ENCODE measurements around the gene RIT2.

Gene RIT2

DNA sequence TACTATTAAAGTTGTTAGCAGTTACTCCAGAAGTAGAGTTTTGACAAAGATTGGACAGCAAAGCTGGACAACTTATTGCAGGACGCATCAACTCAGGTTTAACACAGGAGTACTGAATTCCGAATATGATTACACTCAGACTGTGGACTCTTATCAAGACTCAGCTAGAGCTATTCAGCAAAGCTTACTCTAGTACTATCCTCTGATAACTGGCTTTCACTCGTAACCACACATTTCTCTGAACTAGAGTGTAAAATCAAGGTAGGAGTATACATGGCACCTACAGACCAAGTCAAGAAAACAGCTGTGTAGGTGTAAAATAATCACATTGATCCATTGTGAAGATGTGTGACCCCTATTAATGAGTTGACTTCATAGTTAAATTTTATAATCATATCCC, 154.2 kb downstream of the RIT2 start:
- Histone ChIP-seq H3K9me3 (ENCODE audit: control insufficient read depth, low read length) (no peaks in the 10 kb centered on the region), H3K36me3 (ENCODE audit: control insufficient read depth, insufficient read depth, low read length) (no peaks in the 10 kb centered on the region), H3K27ac (ENCODE audit: low read depth, low read length, severe bottlenecking) (no peak overlapping the region), H3K4me3 (ENCODE audit: extremely low read depth, insufficient read depth, low read length, poor library complexity, severe bottlenecking) (no peak overlapping the region), H3K4me1 (ENCODE audit: control insufficient read depth, insufficient read depth, low read length, poor library complexity, severe bottlenecking) (no peaks in the 10 kb centered on the region)
- WGBS, 2 experiments (ENCODE audit: insufficient coverage in 2 of 2), result 97 to 100% methylated on average over 1 to 2 of the region's 3 CpGs

DNA sequence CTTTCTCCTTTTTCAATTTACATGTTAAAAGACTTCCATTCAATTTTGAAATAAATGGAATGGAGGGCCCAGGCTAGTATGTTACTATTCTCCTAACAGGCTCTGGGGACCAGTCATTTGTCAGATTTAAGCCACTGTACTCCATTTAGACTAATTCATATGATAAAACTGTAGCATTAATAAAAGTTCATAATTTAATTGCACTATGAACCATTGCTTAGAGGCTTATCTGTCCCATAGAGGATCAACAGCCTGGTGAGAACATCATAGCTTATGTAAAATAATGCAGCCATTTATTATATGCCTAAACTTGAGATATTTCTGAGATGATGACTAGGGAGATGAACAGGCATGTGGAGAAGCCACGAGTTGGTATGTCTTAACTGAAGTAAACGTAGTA, 156.0 kb downstream of the RIT2 start:
- no CpG with 5 or more reads among the region's 2 CpGs for WGBS, 2 experiments (ENCODE audit: insufficient coverage in 2 of 2)
- no peaks in the 10 kb centered on the region for H3K9me3 ChIP-seq (ENCODE audit: control insufficient read depth, low read length)
- no peak overlapping the region for H3K27ac ChIP-seq (ENCODE audit: low read depth, low read length, severe bottlenecking)
- H3K4me3 ChIP-seq (ENCODE audit: extremely low read depth, insufficient read depth, low read length, poor library complexity, severe bottlenecking), result no peak overlapping the region
- no peaks in the 10 kb centered on the region for H3K4me1 ChIP-seq (ENCODE audit: control insufficient read depth, insufficient read depth, low read length, poor library complexity, severe bottlenecking)
- H3K36me3 ChIP-seq (ENCODE audit: control insufficient read depth, insufficient read depth, low read length), result no peaks in the 10 kb centered on the region

DNA sequence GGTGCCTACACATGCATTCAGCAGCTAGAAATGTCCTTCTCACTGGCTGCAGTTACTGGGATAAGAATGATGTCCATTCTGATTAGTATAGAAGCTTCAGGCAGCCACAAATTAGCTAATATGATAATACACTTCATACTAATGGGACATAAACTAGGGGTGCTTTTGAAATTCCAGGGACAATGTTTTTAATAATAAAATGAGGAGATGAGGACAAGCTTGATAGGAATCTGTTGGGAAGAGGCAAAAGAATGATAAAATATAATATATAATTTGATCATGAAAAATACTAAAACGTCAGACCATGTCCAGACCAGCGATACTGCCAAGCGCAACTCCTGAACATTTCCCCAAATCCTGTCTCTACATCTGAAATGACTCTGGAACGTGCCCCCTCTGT, 157.1 kb downstream of the RIT2 start:
- H3K36me3 ChIP-seq (ENCODE audit: control insufficient read depth, insufficient read depth, low read length), result no peaks in the 10 kb centered on the region
- WGBS, 2 experiments (ENCODE audit: insufficient coverage in 2 of 2), result 70 to 96% methylated on average over 1 to 2 of the region's 4 CpGs
- peaks cover 2% of the 10 kb centered on the region for H3K9me3 ChIP-seq (ENCODE audit: control insufficient read depth, low read length)
- H3K27ac ChIP-seq (ENCODE audit: low read depth, low read length, severe bottlenecking), result no peak overlapping the region
- H3K4me3 ChIP-seq (ENCODE audit: extremely low read depth, insufficient read depth, low read length, poor library complexity, severe bottlenecking), result no peak overlapping the region
- no peaks in the 10 kb centered on the region for H3K4me1 ChIP-seq (ENCODE audit: control insufficient read depth, insufficient read depth, low read length, poor library complexity, severe bottlenecking)

DNA sequence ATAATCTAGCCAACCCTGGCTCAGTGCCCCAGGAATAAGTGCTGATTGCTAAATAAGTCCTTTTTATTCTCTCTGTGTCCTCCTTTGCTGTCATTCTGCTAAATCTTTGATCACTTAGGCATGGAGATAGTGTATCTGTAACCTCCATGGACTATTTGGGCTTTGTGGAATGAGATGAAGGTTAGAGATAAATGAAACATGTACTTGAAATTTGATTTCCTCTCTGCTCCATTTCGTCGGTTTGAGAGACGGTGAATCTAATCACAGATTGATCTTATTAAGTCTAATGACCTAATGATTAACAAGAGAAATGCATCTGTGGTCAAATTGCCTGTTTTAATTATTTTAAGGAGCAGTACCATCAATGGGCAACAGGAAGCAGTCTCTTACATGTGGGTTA, 159.2 kb downstream of the RIT2 start:
- H3K9me3 ChIP-seq (ENCODE audit: control insufficient read depth, low read length), result peaks cover 2% of the 10 kb centered on the region
- H3K4me1 ChIP-seq (ENCODE audit: control insufficient read depth, insufficient read depth, low read length, poor library complexity, severe bottlenecking), result no peaks in the 10 kb centered on the region
- H3K27ac ChIP-seq (ENCODE audit: low read depth, low read length, severe bottlenecking), result no peak overlapping the region
- no peak overlapping the region for H3K4me3 ChIP-seq (ENCODE audit: extremely low read depth, insufficient read depth, low read length, poor library complexity, severe bottlenecking)
- H3K36me3 ChIP-seq (ENCODE audit: control insufficient read depth, insufficient read depth, low read length), result no peaks in the 10 kb centered on the region
- WGBS, 2 experiments (ENCODE audit: insufficient coverage in 2 of 2), result no CpG with 5 or more reads among the region's 3 CpGs

DNA sequence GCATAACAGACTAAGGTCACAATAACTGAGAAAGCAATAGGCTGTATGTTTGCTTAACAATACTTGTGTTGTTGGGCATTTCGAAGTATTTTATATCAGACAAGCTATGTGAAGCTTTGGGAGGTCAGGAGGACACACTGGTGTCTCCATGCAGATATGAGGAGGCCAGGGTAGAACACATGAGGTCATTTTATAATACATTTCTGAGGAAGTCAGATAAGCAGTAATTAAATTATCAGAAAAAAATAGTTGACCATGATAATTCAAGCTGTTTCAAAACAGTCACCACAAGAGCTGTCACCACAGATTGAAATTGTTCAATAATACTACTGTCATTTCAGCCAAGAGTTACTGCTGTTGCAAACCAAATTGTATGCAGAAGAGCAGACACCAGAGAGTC, 160.6 kb downstream of the RIT2 start:
- 83% methylated on average over 1 of the region's 1 CpG; no CpG with 5 or more reads in 1 of the 2 experiments for WGBS, 2 experiments (ENCODE audit: insufficient coverage in 2 of 2)
- Histone ChIP-seq H3K36me3 (ENCODE audit: control insufficient read depth, insufficient read depth, low read length) (no peaks in the 10 kb centered on the region), H3K9me3 (ENCODE audit: control insufficient read depth, low read length) (peaks cover 2% of the 10 kb centered on the region), H3K27ac (ENCODE audit: low read depth, low read length, severe bottlenecking) (no peak overlapping the region), H3K4me1 (ENCODE audit: control insufficient read depth, insufficient read depth, low read length, poor library complexity, severe bottlenecking) (no peaks in the 10 kb centered on the region), H3K4me3 (ENCODE audit: extremely low read depth, insufficient read depth, low read length, poor library complexity, severe bottlenecking) (no peak overlapping the region)

DNA sequence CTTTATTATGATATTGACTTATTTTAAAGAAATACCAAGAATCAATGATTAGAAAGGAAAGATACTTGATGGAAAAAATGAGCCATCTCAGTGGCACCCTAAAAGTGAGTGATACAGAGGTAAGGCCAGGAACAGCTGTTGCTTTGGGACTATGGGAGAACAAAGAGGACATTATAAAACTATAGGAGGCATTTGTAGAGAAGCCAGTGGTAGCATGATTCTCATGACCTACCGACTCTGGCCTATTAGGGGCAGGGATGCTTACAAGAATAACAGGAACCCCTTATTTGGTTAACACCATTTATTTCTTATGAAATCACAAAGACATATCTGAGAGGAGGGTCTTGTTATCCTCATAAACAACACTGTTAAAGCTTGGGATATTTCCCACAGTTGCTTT, 162.2 kb downstream of the RIT2 start:
- H3K36me3 ChIP-seq (ENCODE audit: control insufficient read depth, insufficient read depth, low read length), result no peaks in the 10 kb centered on the region
- peaks cover 2% of the 10 kb centered on the region for H3K9me3 ChIP-seq (ENCODE audit: control insufficient read depth, low read length)
- H3K4me1 ChIP-seq (ENCODE audit: control insufficient read depth, insufficient read depth, low read length, poor library complexity, severe bottlenecking), result no peaks in the 10 kb centered on the region
- no peak overlapping the region for H3K27ac ChIP-seq (ENCODE audit: low read depth, low read length, severe bottlenecking)
- H3K4me3 ChIP-seq (ENCODE audit: extremely low read depth, insufficient read depth, low read length, poor library complexity, severe bottlenecking), result no peak overlapping the region
- WGBS, 2 experiments (ENCODE audit: insufficient coverage in 2 of 2), result no CpG with 5 or more reads among the region's 1 CpG

DNA sequence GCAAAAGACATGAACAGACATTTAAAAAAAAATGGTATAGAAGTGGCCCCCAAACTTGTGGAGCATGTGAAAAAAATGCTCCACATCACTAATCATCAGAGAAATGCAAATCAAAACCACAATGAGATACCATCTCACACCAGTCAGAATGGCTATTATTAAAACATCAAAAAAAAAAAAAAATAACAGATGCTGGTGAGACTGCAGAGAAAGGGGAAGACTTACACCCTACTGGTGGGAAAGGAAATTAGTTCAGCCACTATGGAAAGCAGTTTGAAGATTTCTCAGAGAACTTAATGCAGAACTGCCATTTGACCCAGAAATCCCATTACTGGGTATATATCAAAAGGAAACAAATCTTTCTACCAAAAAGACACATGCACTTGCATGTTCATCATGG, 164.8 kb downstream of the RIT2 start:
- Histone ChIP-seq H3K27ac (ENCODE audit: low read depth, low read length, severe bottlenecking) (no peak overlapping the region), H3K36me3 (ENCODE audit: control insufficient read depth, insufficient read depth, low read length) (no peaks in the 10 kb centered on the region), H3K9me3 (ENCODE audit: control insufficient read depth, low read length) (peaks cover 2% of the 10 kb centered on the region), H3K4me1 (ENCODE audit: control insufficient read depth, insufficient read depth, low read length, poor library complexity, severe bottlenecking) (no peaks in the 10 kb centered on the region), H3K4me3 (ENCODE audit: extremely low read depth, insufficient read depth, low read length, poor library complexity, severe bottlenecking) (no peak overlapping the region)

DNA sequence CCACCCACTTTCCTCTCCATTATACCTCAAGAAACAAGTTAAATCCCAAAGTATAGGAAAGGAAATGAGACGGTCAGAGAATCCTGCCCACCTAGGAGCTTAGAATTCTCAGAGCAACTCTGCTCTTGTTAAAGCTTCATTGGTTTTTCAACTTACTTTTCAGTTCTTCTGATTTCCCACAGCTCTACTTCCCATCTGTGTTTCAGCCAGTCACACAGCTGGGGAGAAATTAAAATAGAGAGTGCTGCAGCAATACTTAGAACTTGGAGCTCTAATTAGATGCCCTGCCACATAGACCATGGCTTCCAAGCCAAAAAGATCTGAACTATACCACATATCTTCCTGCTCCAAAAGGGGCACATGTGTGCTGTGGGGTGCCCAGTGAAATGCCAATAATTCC, 166.7 kb downstream of the RIT2 start:
- Histone ChIP-seq H3K9me3 (ENCODE audit: control insufficient read depth, low read length) (peaks cover 1% of the 10 kb centered on the region), H3K27ac (ENCODE audit: low read depth, low read length, severe bottlenecking) (no peak overlapping the region), H3K36me3 (ENCODE audit: control insufficient read depth, insufficient read depth, low read length) (no peaks in the 10 kb centered on the region), H3K4me1 (ENCODE audit: control insufficient read depth, insufficient read depth, low read length, poor library complexity, severe bottlenecking) (no peaks in the 10 kb centered on the region), H3K4me3 (ENCODE audit: extremely low read depth, insufficient read depth, low read length, poor library complexity, severe bottlenecking) (no peak overlapping the region)
- WGBS, 2 experiments (ENCODE audit: insufficient coverage in 2 of 2), result 57 to 100% methylated on average over 1 of the region's 1 CpG

DNA sequence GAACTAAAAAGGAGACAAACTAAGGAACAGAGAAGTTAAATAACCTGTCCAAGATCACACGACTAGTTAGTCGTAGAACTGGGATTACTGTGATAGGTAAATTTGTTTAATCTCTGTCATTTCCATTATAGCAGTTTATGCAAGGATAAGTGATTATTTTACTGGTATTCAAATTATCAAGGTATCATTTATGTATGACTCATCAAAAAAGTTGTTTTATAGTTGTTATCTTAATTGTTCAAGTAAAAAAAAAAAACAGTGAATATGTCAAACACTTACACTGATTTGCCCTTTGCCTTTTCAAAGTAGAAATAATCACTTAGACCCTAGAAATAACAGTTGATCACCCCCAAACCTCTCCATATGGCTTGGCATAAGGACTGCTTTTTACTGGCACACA, 173.6 kb downstream of the RIT2 start:
- H3K4me3 ChIP-seq (ENCODE audit: extremely low read depth, insufficient read depth, low read length, poor library complexity, severe bottlenecking), result no peak overlapping the region
- WGBS, 2 experiments (ENCODE audit: insufficient coverage in 2 of 2), result 100% methylated on average over 2 of the region's 2 CpGs; no CpG with 5 or more reads in 1 of the 2 experiments
- no peaks in the 10 kb centered on the region for H3K36me3 ChIP-seq (ENCODE audit: control insufficient read depth, insufficient read depth, low read length)
- no peak overlapping the region for H3K27ac ChIP-seq (ENCODE audit: low read depth, low read length, severe bottlenecking)
- H3K9me3 ChIP-seq (ENCODE audit: control insufficient read depth, low read length), result no peaks in the 10 kb centered on the region
- H3K4me1 ChIP-seq (ENCODE audit: control insufficient read depth, insufficient read depth, low read length, poor library complexity, severe bottlenecking), result no peaks in the 10 kb centered on the region

DNA sequence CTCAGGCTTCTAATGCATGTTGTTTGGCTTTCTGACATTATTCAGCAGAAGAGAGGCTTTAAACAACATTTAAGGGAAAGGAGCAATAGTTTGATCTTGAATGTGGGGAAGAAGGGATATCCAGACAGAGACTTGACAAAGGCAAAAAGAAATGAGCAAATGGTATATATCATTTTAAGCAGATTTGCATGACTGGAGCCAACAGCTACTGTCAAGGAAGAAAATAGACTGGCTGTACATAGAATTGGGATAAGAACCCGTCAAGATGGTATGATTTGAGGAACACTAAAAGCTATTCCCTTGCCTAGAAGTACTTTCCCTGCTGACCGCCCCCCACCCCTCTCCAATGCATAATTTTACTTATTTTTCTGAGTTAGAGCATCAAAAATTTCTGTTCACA, 174.5 kb downstream of the RIT2 start:
- Histone ChIP-seq H3K36me3 (ENCODE audit: control insufficient read depth, insufficient read depth, low read length) (no peaks in the 10 kb centered on the region), H3K4me3 (ENCODE audit: extremely low read depth, insufficient read depth, low read length, poor library complexity, severe bottlenecking) (no peak overlapping the region), H3K27ac (ENCODE audit: low read depth, low read length, severe bottlenecking) (no peak overlapping the region), H3K4me1 (ENCODE audit: control insufficient read depth, insufficient read depth, low read length, poor library complexity, severe bottlenecking) (no peaks in the 10 kb centered on the region), H3K9me3 (ENCODE audit: control insufficient read depth, low read length) (no peaks in the 10 kb centered on the region)
- WGBS, 2 experiments (ENCODE audit: insufficient coverage in 2 of 2), result 80% methylated on average over 1 of the region's 2 CpGs; no CpG with 5 or more reads in 1 of the 2 experiments

DNA sequence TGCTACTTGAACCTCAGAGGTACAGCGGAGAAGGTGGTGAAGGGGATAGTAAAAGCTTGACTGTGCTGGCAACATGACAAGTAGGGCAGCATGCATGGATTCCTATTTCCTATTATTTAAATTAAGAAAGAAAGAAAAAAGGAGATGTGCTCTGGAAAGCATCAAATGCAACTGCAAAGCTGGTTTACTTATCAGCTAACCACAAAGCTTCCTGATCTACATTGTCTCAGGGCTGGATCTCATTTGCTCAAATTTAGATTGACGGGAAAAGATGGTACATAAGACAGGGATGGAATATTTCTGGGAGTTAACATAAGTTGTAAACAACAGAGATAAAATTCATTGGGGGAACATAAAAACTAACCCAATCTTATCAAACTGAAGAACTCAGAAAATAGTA, 178.0 kb downstream of the RIT2 start:
- WGBS, 2 experiments (ENCODE audit: insufficient coverage in 2 of 2), result 100% methylated on average over 1 of the region's 2 CpGs; no CpG with 5 or more reads in 1 of the 2 experiments
- Histone ChIP-seq H3K36me3 (ENCODE audit: control insufficient read depth, insufficient read depth, low read length) (no peaks in the 10 kb centered on the region), H3K27ac (ENCODE audit: low read depth, low read length, severe bottlenecking) (peak overlapping the region; percentile 54), H3K9me3 (ENCODE audit: control insufficient read depth, low read length) (no peaks in the 10 kb centered on the region), H3K4me1 (ENCODE audit: control insufficient read depth, insufficient read depth, low read length, poor library complexity, severe bottlenecking) (peaks cover under 1% of the 10 kb centered on the region), H3K4me3 (ENCODE audit: extremely low read depth, insufficient read depth, low read length, poor library complexity, severe bottlenecking) (no peak overlapping the region)

DNA sequence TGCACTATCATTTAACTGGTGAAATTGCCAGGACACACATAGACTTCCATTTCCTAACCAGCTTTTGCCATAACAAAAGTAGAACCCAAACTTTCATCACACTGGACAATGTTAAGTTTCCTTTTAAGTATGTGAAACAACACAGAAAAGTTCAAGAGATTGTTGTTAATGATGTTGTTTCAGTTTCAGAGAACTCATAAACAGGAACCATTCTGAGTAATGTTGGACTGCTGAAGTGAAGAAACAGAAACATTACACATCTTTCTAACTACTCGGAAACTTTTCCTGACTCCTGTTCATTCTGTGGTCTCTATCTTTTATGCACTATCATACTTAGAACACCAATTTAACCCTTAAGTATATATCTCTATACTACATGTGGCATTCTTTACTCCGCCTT, 179.2 kb downstream of the RIT2 start:
- 0% methylated on average over 1 of the region's 2 CpGs for WGBS, 2 experiments (ENCODE audit: insufficient coverage in 2 of 2)
- peaks cover 12% of the 10 kb centered on the region for H3K4me1 ChIP-seq (ENCODE audit: control insufficient read depth, insufficient read depth, low read length, poor library complexity, severe bottlenecking)
- no peaks in the 10 kb centered on the region for H3K36me3 ChIP-seq (ENCODE audit: control insufficient read depth, insufficient read depth, low read length)
- H3K9me3 ChIP-seq (ENCODE audit: control insufficient read depth, low read length), result no peaks in the 10 kb centered on the region
- no peak overlapping the region for H3K4me3 ChIP-seq (ENCODE audit: extremely low read depth, insufficient read depth, low read length, poor library complexity, severe bottlenecking)
- no peak overlapping the region for H3K27ac ChIP-seq (ENCODE audit: low read depth, low read length, severe bottlenecking)

Data from mesodermal cell (in vitro differentiated cells).